Fibroblast of skin of left biceps (primary cell): ENCODE results near the gene CFAP92.
"Not testable (repeated sequence)": the region's sequence is repeated elsewhere in the genome, so short reads cannot be mapped to it uniquely, and the experiment has no call there.

Experiments used
- DNase-seq, 2 experiments: peaks; one replicate each; pipeline ENCODE4 v3.0.0-alpha.2; 2013; ENCODE audit warnings: low read depth in 2 of 2

The CFAP92 gene

GRCh38 chr3:128864849-128865804, 128.7 kb downstream of the CFAP92 start:
- DNase-seq, result not testable (repeated sequence)

- DNase-seq, result no peak
Measured at GRCh38 chr3:128864351-128864811, 129.5 kb downstream of the CFAP92 start.

- no peak for DNase-seq
Measured at GRCh38 chr3:128863560-128863959, 130.3 kb downstream of the CFAP92 start.

DNA sequence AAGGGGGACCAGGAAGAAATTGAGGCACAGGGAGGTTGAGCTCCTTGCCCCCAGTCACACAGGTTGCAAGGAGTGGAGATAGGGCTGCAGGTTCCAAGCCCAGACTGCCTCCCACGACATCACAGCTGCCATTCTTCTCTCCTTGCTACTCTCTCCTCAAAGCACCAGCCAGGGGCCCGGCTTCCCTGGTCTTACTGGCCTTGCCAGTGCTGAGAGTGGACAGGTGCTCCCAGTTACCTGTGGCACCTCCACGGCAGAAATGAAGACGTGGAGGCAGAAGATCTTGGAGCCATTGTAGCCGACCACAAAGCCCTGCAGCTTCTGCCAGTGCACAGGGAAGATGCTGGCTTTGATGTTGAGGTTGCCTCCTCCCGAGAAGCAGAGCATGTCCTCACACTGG, 132.4 kb downstream of the CFAP92 start:
- no peak for DNase-seq
